ENCODE measurements around the gene CATSPERB. TPM values are rescaled to one million over a fixed set of nuclear protein-coding genes. Genes with fewer than 3 reads are reported as not detected.

Gene CATSPERB
- total RNA-seq, 1 donor from 2014 or later = not detected

DNA sequence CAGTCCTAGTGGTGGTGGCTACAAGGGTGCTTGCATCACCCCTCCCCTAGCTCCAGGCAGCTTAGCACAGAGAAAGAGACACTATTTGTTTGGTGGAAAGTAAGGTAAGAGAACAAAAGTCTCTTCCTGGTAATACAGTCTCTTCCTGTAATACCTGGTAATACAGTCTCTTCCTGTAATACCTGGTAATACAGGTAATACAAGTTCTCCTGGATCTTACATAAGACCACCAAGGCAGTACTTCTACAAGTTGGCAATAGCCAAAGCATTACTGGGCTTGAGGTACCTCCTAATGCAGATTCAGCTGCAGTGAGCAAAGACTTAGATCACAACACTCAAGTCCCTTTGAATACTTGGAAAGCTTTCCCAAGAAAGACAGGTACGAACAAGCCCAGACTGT is 77.0 kb downstream of the CATSPERB start:
- peaks cover 11% of the 10 kb centered on the region for H3K27me3 Mint-ChIP-seq
- H3K36me3 Mint-ChIP-seq (ENCODE audit: low read depth) = no peaks in the 10 kb centered on the region
- no peaks in the 10 kb centered on the region for H3K9me3 Mint-ChIP-seq
- CTCF ChIA-PET = interaction anchor here (1.2 kb wide), 1 partner anchor 343 kb away, joined by 5 read pairs; no protein-coding TSS in a partner anchor
- H3K27ac Mint-ChIP-seq = no peak overlapping the region
- no peak for DNase-seq
- no peaks in the 10 kb centered on the region for H3K4me1 Mint-ChIP-seq
- no peak for ATAC-seq (ENCODE audit: low read depth)
- H3K4me3 Mint-ChIP-seq = no peak overlapping the region
- TF ChIP-seq, protein P1, sequence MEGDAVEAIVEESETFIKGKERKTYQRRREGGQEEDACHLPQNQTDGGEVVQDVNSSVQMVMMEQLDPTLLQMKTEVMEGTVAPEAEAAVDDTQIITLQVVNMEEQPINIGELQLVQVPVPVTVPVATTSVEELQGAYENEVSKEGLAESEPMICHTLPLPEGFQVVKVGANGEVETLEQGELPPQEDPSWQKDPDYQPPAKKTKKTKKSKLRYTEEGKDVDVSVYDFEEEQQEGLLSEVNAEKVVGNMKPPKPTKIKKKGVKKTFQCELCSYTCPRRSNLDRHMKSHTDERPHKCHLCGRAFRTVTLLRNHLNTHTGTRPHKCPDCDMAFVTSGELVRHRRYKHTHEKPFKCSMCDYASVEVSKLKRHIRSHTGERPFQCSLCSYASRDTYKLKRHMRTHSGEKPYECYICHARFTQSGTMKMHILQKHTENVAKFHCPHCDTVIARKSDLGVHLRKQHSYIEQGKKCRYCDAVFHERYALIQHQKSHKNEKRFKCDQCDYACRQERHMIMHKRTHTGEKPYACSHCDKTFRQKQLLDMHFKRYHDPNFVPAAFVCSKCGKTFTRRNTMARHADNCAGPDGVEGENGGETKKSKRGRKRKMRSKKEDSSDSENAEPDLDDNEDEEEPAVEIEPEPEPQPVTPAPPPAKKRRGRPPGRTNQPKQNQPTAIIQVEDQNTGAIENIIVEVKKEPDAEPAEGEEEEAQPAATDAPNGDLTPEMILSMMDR (IDR thresholded peaks at IDR 0.05) = no peak
- POLR2A ChIA-PET = no interaction called here
- intact Hi-C loops (cut with micrococcal nuclease) = loop anchor here (5.0 kb wide), 1 partner anchor 237 kb away; no protein-coding TSS in a partner anchor

DNA sequence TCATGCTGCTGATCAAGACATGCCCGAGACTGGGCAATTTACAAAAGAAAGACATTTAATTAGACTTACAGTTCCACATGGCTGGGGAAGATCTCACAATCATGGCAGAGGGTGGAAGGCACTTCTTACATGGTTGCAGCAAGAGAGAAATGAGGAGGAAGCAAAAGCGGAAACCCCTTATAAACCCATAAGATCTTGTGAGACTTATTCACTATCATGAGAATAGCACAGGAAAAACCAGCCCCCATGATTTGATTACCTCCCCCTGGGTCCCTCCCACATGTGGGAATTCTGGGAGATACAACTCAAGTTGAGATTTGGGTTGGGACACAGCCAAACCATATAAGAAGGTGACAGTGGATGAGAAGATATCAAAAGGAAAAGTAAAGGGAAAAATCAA is 78.4 kb downstream of the CATSPERB start:
- H3K4me3 Mint-ChIP-seq = no peak overlapping the region
- intact Hi-C loops (cut with micrococcal nuclease) = loop anchor here (5.0 kb wide), 1 partner anchor 239 kb away; no protein-coding TSS in a partner anchor
- no peaks in the 10 kb centered on the region for H3K9me3 Mint-ChIP-seq
- POLR2A ChIA-PET = no interaction called here
- TF ChIP-seq, protein P1 (IDR thresholded peaks at IDR 0.05) = no peak
- peaks cover 11% of the 10 kb centered on the region for H3K27me3 Mint-ChIP-seq
- DNase-seq (no peak), ATAC-seq (ENCODE audit: low read depth) (no peak)
- no peak overlapping the region for H3K27ac Mint-ChIP-seq
- no peaks in the 10 kb centered on the region for H3K4me1 Mint-ChIP-seq
- H3K36me3 Mint-ChIP-seq (ENCODE audit: low read depth) = no peaks in the 10 kb centered on the region
- CTCF ChIA-PET = no interaction called here

DNA sequence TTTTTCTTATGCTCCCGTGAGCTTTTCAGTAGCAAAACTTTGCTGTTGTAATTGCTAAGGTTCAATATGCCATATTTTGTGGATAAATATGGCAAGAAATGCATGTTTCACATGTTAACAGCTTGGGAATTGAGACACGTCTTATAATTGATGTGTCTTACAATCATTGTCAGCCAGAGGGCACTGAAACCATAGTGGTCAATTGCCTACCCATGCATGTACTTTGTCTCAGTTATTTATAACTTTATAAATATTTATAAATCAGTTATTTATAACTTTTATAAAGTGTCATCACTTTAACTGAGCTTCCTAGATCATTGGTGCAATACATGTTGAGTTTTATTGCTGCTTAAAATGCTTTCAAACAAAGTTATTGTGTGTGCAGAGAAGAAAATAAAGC is 82.0 kb downstream of the CATSPERB start:
- no peak overlapping the region for H3K27ac Mint-ChIP-seq
- POLR2A ChIA-PET = no interaction called here
- no peaks in the 10 kb centered on the region for H3K36me3 Mint-ChIP-seq (ENCODE audit: low read depth)
- H3K27me3 Mint-ChIP-seq = peaks cover 16% of the 10 kb centered on the region
- ATAC-seq (ENCODE audit: low read depth) = peak; percentile 62
- no peaks in the 10 kb centered on the region for H3K4me1 Mint-ChIP-seq
- no peak for DNase-seq
- CTCF ChIA-PET = interaction anchor here (1.0 to 4.8 kb wide), 7 partner anchors 10 to 347 kb away, joined by 3 to 60 read pairs (median 4); no protein-coding TSS in a partner anchor
- no peaks in the 10 kb centered on the region for H3K9me3 Mint-ChIP-seq
- TF ChIP-seq, protein P1 (IDR thresholded peaks at IDR 0.05) = peak; percentile 18
- H3K4me3 Mint-ChIP-seq = no peak overlapping the region
- intact Hi-C loops (cut with micrococcal nuclease) = loop anchor here (1.0 to 5.0 kb wide), 3 partner anchors 242 to 347 kb away; no protein-coding TSS in a partner anchor

DNA sequence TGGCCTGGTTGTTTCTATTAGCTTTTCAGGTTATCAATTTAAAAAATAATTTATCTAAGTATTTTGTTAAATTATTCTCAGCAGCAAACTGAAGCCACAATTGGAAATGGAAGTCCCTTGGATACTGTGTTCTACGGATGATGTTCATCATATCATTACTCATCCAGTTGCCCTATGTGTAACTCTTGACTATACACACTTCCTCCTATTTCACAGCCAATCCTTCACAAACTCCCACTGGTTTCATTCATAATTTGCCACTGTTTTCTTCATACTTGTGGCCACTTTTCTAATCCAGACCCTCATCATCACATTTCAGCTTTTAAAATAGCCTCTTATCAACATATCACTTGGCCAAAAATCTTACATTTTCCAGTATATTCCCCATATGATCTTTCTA is 84.0 kb downstream of the CATSPERB start:
- Mint-ChIP-seq H3K36me3 (ENCODE audit: low read depth) (no peaks in the 10 kb centered on the region), H3K27ac (no peak overlapping the region), H3K4me3 (no peak overlapping the region), H3K27me3 (peaks cover 11% of the 10 kb centered on the region), H3K4me1 (no peaks in the 10 kb centered on the region), H3K9me3 (no peaks in the 10 kb centered on the region)
- ChIA-PET POLR2A (no interaction called here), CTCF (interaction anchor here (1.4 to 4.8 kb wide), 2 partner anchors 251 to 349 kb away, joined by 3 to 60 read pairs; no protein-coding TSS in a partner anchor)
- no peak for ATAC-seq (ENCODE audit: low read depth)
- no peak for DNase-seq
- TF ChIP-seq, protein P1 (IDR thresholded peaks at IDR 0.05) = no peak
- intact Hi-C loops (cut with micrococcal nuclease) = no loop called here

DNA sequence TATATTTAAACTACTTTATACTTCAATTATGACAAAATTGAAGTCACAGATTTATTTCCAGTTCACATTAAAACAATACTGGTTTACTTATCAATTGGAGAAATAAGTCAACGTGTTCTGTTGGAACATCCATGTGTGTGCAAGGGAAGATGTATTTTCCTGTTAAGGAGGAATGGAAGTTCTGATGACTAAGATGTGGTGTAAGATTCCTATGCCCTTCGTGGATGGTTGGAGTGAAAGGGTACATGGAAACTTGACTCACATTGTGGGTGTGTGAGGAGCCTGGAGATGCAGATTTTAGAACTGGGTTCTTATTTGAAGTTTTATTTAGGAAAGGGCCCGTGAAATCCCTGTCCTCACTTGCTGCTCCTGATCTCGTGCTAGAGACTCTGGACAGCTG is 95.3 kb downstream of the CATSPERB start:
- Mint-ChIP-seq H3K27ac (no peak overlapping the region), H3K4me1 (no peaks in the 10 kb centered on the region), H3K9me3 (no peaks in the 10 kb centered on the region), H3K36me3 (ENCODE audit: low read depth) (no peaks in the 10 kb centered on the region), H3K27me3 (peaks cover 1% of the 10 kb centered on the region), H3K4me3 (no peak overlapping the region)
- ChIA-PET POLR2A (no interaction called here), CTCF (no interaction called here)
- DNase-seq = no peak
- TF ChIP-seq, protein P1 (IDR thresholded peaks at IDR 0.05) = no peak
- ATAC-seq (ENCODE audit: low read depth) = no peak
- intact Hi-C loops (cut with micrococcal nuclease) = no loop called here
